Calu3 (cell line): ENCODE measurements around the gene PCP2. TPM values are rescaled to one million over a fixed set of nuclear protein-coding genes. Genes with fewer than 3 reads are reported as not detected.

Experiments used
- BruUV-seq: library from RNA; stranded (reverse); fragments of 400-500 nt; replicated peaks from 2 replicates; lab custom pipeline; 2021; lab: Mats Ljungman, UMichigan
- CTCF ChIA-PET: fragments of 300-600 bp; sonication (Branson Sonifier 250); formaldehyde crosslinking; loops from one replicate; lab custom pipeline; 2022; ENCODE audit warnings: antibody characterized with exemption; lab: Charles Lee
- DNase-seq: peaks from one replicate; pipeline ENCODE4 v3.0.0; 2022
- H3K27ac Mint-ChIP-seq: one replicate; pipeline ENCODE4 v1.8.0; 2022; ENCODE audit warnings: mixed read lengths; ENCODE audit not compliant: unreplicated experiment
- H3K27me3 Mint-ChIP-seq: one replicate; pipeline ENCODE4 v1.8.0; 2022; ENCODE audit warnings: mixed read lengths; ENCODE audit not compliant: unreplicated experiment
- H3K36me3 Mint-ChIP-seq: one replicate; pipeline ENCODE4 v1.8.0; 2022; ENCODE audit warnings: mild to moderate bottlenecking, moderate library complexity, mixed read lengths; ENCODE audit not compliant: insufficient read depth, unreplicated experiment
- H3K4me1 Mint-ChIP-seq: one replicate; pipeline ENCODE4 v1.8.0; 2022; ENCODE audit warnings: mild to moderate bottlenecking, low read depth, mixed read lengths; ENCODE audit not compliant: unreplicated experiment
- H3K4me3 Mint-ChIP-seq: one replicate; pipeline ENCODE4 v1.8.0; 2022; ENCODE audit warnings: mild to moderate bottlenecking, low read depth, moderate library complexity, mixed read lengths; ENCODE audit not compliant: unreplicated experiment
- H3K9me3 Mint-ChIP-seq: one replicate; pipeline ENCODE4 v1.8.0; 2022; ENCODE audit warnings: low read depth, mixed read lengths; ENCODE audit not compliant: unreplicated experiment
- CTCF ChIP-seq: fragments of 200-600 bp; IDR thresholded peaks from one replicate; pipeline ENCODE4 v1.8.0; 2022; ENCODE audit warnings: antibody characterized with exemption; ENCODE audit not compliant: unreplicated experiment
- intact Hi-C: fragments of 100-400 bp; cut with micrococcal nuclease; formaldehyde crosslinking; loops from one replicate; pipeline ENCODE4 v1.10.0; 2022; ENCODE audit not compliant: unreplicated experiment
- total RNA-seq: library from RNA; stranded (reverse); gene quantifications from 2 replicates; pipeline ENCODE4 v1.2.3, GENCODE V29; 2022

PCP2 gene
- total RNA-seq, 1 experiment from 2014 or later, result not detected

- H3K27me3 Mint-ChIP-seq, result peaks cover 51% of the 10 kb centered on the region
- peak; percentile 88 for TF ChIP-seq CTCF
- no peaks in the 10 kb centered on the region for H3K9me3 Mint-ChIP-seq
- H3K36me3 Mint-ChIP-seq, result peaks cover 33% of the 10 kb centered on the region
- DNase-seq, result peak; percentile 81
- H3K4me1 Mint-ChIP-seq, result peaks cover 7% of the 10 kb centered on the region
- CTCF ChIA-PET, result interaction anchor here (0.6 to 2.1 kb wide), 10 partner anchors 31 to 262 kb away, joined by 3 to 51 read pairs (median 4); partner anchors contain the start of genes PET100, TIMM44 and XAB2
- peak within 1 kb of the TSS; percentile 20 for H3K27ac Mint-ChIP-seq
- intact Hi-C loops, result loop anchor here (2.0 kb wide), 2 partner anchors 112 to 118 kb away; no protein-coding TSS in a partner anchor
- H3K4me3 Mint-ChIP-seq, result peak within 1 kb of the TSS; percentile 85
- BruUV-seq, result no TSS peak
Observed at GRCh38 chr19:7680606-7681339, 47.3 kb upstream of the PCP2 start, which contains the start of gene TRAPPC5. TSS of gene TRAPPC5 (plus strand) at chr19:7680833. CDS start at chr19:7682254, 1,421 bp downstream.

GRCh38 chr19:7679771-7680605, 46.5 kb upstream of the PCP2 start:
- Mint-ChIP-seq H3K27me3 (peaks cover 48% of the 10 kb centered on the region), H3K27ac (no peak overlapping the region), H3K4me1 (no peaks in the 10 kb centered on the region), H3K4me3 (peak overlapping the region; percentile 85), H3K36me3 (peaks cover 25% of the 10 kb centered on the region), H3K9me3 (no peaks in the 10 kb centered on the region)
- BruUV-seq, result no TSS peak
- TF ChIP-seq CTCF, result no peak
- no peak for DNase-seq
- intact Hi-C loops, result loop anchor here (2.0 kb wide), 2 partner anchors 111 to 119 kb away; no protein-coding TSS in a partner anchor
- CTCF ChIA-PET, result interaction anchor here (0.8 to 2.1 kb wide), 7 partner anchors 31 to 120 kb away, joined by 3 to 51 read pairs (median 4); partner anchors contain the start of genes PET100 and XAB2

GRCh38 chr19:7678971-7679751, 45.6 kb upstream of the PCP2 start:
- H3K9me3 Mint-ChIP-seq, result no peaks in the 10 kb centered on the region
- CTCF ChIA-PET, result no interaction called here
- TF ChIP-seq CTCF, result no peak
- peaks cover 51% of the 10 kb centered on the region for H3K27me3 Mint-ChIP-seq
- H3K4me3 Mint-ChIP-seq, result no peak overlapping the region
- no peak overlapping the region for H3K27ac Mint-ChIP-seq
- H3K36me3 Mint-ChIP-seq, result peaks cover 22% of the 10 kb centered on the region
- no TSS peak for BruUV-seq
- no peaks in the 10 kb centered on the region for H3K4me1 Mint-ChIP-seq
- intact Hi-C loops, result no loop called here
- DNase-seq, result peak; percentile 23
